ENCODE results near the gene EYS.

The EYS gene

GRCh38 chr6:64146094-64146493, 1560.9 kb downstream of the EYS start:
- TF ChIP-seq CTCF (conservative IDR thresholded peaks at IDR 0.05) (no peak), ZFX (IDR thresholded peaks at IDR 0.05) (no peak)
- H3K27ac ChIP-seq: no peak overlapping the region

- TF ChIP-seq CTCF (conservative IDR thresholded peaks at IDR 0.05): no peak
- no peak for TF ChIP-seq ZFX (IDR thresholded peaks at IDR 0.05)
- H3K27ac ChIP-seq: no peak overlapping the region
Measured at GRCh38 chr6:64145658-64146057, 1561.4 kb downstream of the EYS start.

- TF ChIP-seq CTCF (conservative IDR thresholded peaks at IDR 0.05): no peak
- TF ChIP-seq ZFX (IDR thresholded peaks at IDR 0.05): no peak
Measured at GRCh38 chr6:64143101-64143500, 1563.9 kb downstream of the EYS start.

GRCh38 chr6:64141680-64142079, 1565.3 kb downstream of the EYS start:
- H3K27ac ChIP-seq: no peak overlapping the region
- TF ChIP-seq CTCF (conservative IDR thresholded peaks at IDR 0.05) (no peak), ZFX (IDR thresholded peaks at IDR 0.05) (no peak)

More at GRCh38 chr6:64143101-64143500, 1563.9 kb downstream of the EYS start:
- no peak overlapping the region for H3K27ac ChIP-seq

GRCh38 chr6:64128301-64129024, 1578.6 kb downstream of the EYS start:
- TF ChIP-seq CTCF (conservative IDR thresholded peaks at IDR 0.05) (no peak), ZFX (IDR thresholded peaks at IDR 0.05) (no peak)
- no peak overlapping the region for H3K27ac ChIP-seq

- TF ChIP-seq ZFX (IDR thresholded peaks at IDR 0.05): no peak
- TF ChIP-seq CTCF (conservative IDR thresholded peaks at IDR 0.05): no peak
- H3K27ac ChIP-seq: no peak overlapping the region
Measured at GRCh38 chr6:64123761-64124633, 1583.0 kb downstream of the EYS start.

All from C4-2B (cell line).